Measurements from ENCODE around the gene ADIRF. TPM values are rescaled to one million over a fixed set of nuclear protein-coding genes. Genes with fewer than 3 reads are reported as not detected.
"Not testable (repeated sequence)": the region's sequence is repeated elsewhere in the genome, so short reads cannot be mapped to it uniquely, and the experiment has no call there.

The ADIRF gene
- total RNA-seq, 1 donor from 2014 or later: 43.2 TPM

GRCh38 chr10:86970162-86970981 is 2.1 kb downstream of the ADIRF start:
- intact Hi-C loops (cut with DNase I): no loop called here
- ATAC-seq (ENCODE audit: poor library complexity) (peak; percentile 60), DNase-seq (peak; percentile 91)

GRCh38 chr10:86970982-86971231 is 2.6 kb downstream of the ADIRF start:
- DNase-seq (no peak), ATAC-seq (ENCODE audit: poor library complexity) (peak; percentile 33)
- intact Hi-C loops (cut with DNase I): no loop called here

- intact Hi-C loops (cut with DNase I): no loop called here
- ATAC-seq (ENCODE audit: poor library complexity) (peak; percentile 87), DNase-seq (peak; percentile 91)
These were observed 3.1 kb downstream of the ADIRF start for GRCh38 chr10:86971232-86971991.

- ATAC-seq (ENCODE audit: poor library complexity) (no peak), DNase-seq (no peak)
- intact Hi-C loops (cut with DNase I): no loop called here
These were observed 4.5 kb downstream of the ADIRF start for GRCh38 chr10:86972613-86973380.

GRCh38 chr10:86974484-86974883 is 6.2 kb downstream of the ADIRF start:
- no peak for DNase-seq
- intact Hi-C loops (cut with DNase I): no loop called here
- ATAC-seq (ENCODE audit: poor library complexity): no peak

- intact Hi-C loops (cut with DNase I): no loop called here
- no peak for ATAC-seq (ENCODE audit: poor library complexity)
- no peak for DNase-seq
These were observed 8.2 kb downstream of the ADIRF start for GRCh38 chr10:86976362-86977056.

- DNase-seq; ATAC-seq (ENCODE audit: poor library complexity); intact Hi-C loops (cut with DNase I): not testable (repeated sequence)
These were observed 10.2 kb downstream of the ADIRF start for GRCh38 chr10:86978457-86978856.

GRCh38 chr10:86979296-86979818 is 11.1 kb downstream of the ADIRF start:
- intact Hi-C loops (cut with DNase I): no loop called here
- ATAC-seq (ENCODE audit: poor library complexity) (peak; percentile 9), DNase-seq (no peak)

GRCh38 chr10:86979977-86980448 is 11.7 kb downstream of the ADIRF start:
- DNase-seq (peak; percentile 66), ATAC-seq (ENCODE audit: poor library complexity) (peak; percentile 87)
- intact Hi-C loops (cut with DNase I): no loop called here

- intact Hi-C loops (cut with DNase I): not testable (repeated sequence)
- ATAC-seq (ENCODE audit: poor library complexity): peak; percentile 24
- peak; percentile 28 for DNase-seq
These were observed 12.7 kb downstream of the ADIRF start for GRCh38 chr10:86981020-86981419.

- DNase-seq: no peak
- ATAC-seq (ENCODE audit: poor library complexity): no peak
- intact Hi-C loops (cut with DNase I): no loop called here
These were observed 13.4 kb downstream of the ADIRF start for GRCh38 chr10:86981716-86982115.

- DNase-seq; intact Hi-C loops (cut with DNase I); ATAC-seq (ENCODE audit: poor library complexity): not testable (repeated sequence)
These were observed 16.2 kb downstream of the ADIRF start for GRCh38 chr10:86984498-86984897.

- DNase-seq (no peak), ATAC-seq (ENCODE audit: poor library complexity) (no peak)
- intact Hi-C loops (cut with DNase I): no loop called here
These were observed 20.2 kb downstream of the ADIRF start for GRCh38 chr10:86988520-86988919.

- ATAC-seq (ENCODE audit: poor library complexity); intact Hi-C loops (cut with DNase I): not testable (repeated sequence)
These were observed 23.1 kb downstream of the ADIRF start for GRCh38 chr10:86991362-86991761.

GRCh38 chr10:86992456-86992855 is 24.2 kb downstream of the ADIRF start:
- intact Hi-C loops (cut with DNase I): no loop called here
- DNase-seq (no peak), ATAC-seq (ENCODE audit: poor library complexity) (no peak)

More at GRCh38 chr10:86991362-86991761, 23.1 kb downstream of the ADIRF start:
- DNase-seq: not testable (repeated sequence)

GRCh38 chr10:86992929-86993328 is 24.6 kb downstream of the ADIRF start:
- ATAC-seq (ENCODE audit: poor library complexity) (no peak), DNase-seq (no peak)
- intact Hi-C loops (cut with DNase I): no loop called here

GRCh38 chr10:86999802-87000403 is 31.6 kb downstream of the ADIRF start:
- ATAC-seq (ENCODE audit: poor library complexity); DNase-seq; intact Hi-C loops (cut with DNase I): not testable (repeated sequence)

GRCh38 chr10:87000491-87000890 is 32.2 kb downstream of the ADIRF start:
- intact Hi-C loops (cut with DNase I): no loop called here
- DNase-seq (no peak), ATAC-seq (ENCODE audit: poor library complexity) (no peak)

Data from Right ventricle myocardium superior (tissue), 1 donor.